ENCODE measurements around the gene BDNF.

- TF ChIP-seq CTCF (IDR thresholded peaks at IDR 0.05), result no peak
- TF ChIP-seq EZH2 (IDR thresholded peaks at IDR 0.05; ENCODE audit: borderline replicate concordance, insufficient read depth, low read depth, low read length, poor library complexity, severe bottlenecking), result no peak
These were observed 73.2 kb downstream of the BDNF start for GRCh38 chr11:27626938-27627586.

Data from B cell (primary cell).